K562 (cell line): ENCODE results near the gene STAB2. TPM values are rescaled to one million over a fixed set of nuclear protein-coding genes. Genes with fewer than 3 reads are reported as not detected.

Experiments used
- ATAC-seq: fragments of 200-7000 bp; cut with Tn5 transposase; 3 replicates; pipeline ENCODE4 v1.9.1; 2020; ENCODE audit warnings: moderate library complexity
- BruUV-seq: library from RNA; stranded (reverse); fragments of 400-500 nt; replicated peaks from 2 replicates; lab custom pipeline; 2021; lab: Mats Ljungman, UMichigan
- CTCF ChIA-PET: fragments of 300-600 bp; formaldehyde crosslinking; extraction: SDS; loops from one replicate; lab custom pipeline; 2021; ENCODE audit warnings: low intra/inter-chr PET ratio; lab: Yijun Ruan, JAX
- POLR2A ChIA-PET: fragments of 300-600, 350-650 bp; sonication (Branson Sonifier 250); formaldehyde crosslinking; extraction: SDS; loops from one replicate; lab custom pipeline; 2021; ENCODE audit warnings: antibody characterized with exemption, inconsistent platforms; lab: Yijun Ruan, JAX
- DNase-seq, 4 experiments: peaks; one replicate each; pipeline versions ENCODE4 v3.0.0 to v3.0.0-alpha.2; 2011 to 2018; ENCODE audit warnings: low spot score in 3 of 4, mixed read lengths in 3 of 4; ENCODE audit errors: extremely low read depth in 1 of 4
- FAIRE-seq: peaks from 2 replicates; lab custom pipeline; 2011; peaks lifted over from hg19 to GRCh38; lab: Jason Lieb, UNC
- H2AFZ ChIP-seq: 2 replicates; pipeline ENCODE4 v1.6.0; 2011; ENCODE audit warnings: low read depth, low read length, control low read depth, inconsistent platforms
- H3K27ac ChIP-seq: fragments of 200-600 bp; 3 replicates; pipeline ENCODE4 v1.8.0; 2011; ENCODE audit warnings: low read depth, mild to moderate bottlenecking, control low read depth, inconsistent platforms, low read length, moderate library complexity, mixed read lengths; ENCODE audit errors: extremely low read depth
- H3K27me3 ChIP-seq, 2 experiments: fragments of 300-600 bp in 1 of 2; 2 replicates in 1 of 2; 3 replicates in 1 of 2; pipeline versions ENCODE4 v1.6.0 to v1.8.0; 2011; ENCODE audit warnings: inconsistent platforms in 2 of 2, low read length in 2 of 2, mild to moderate bottlenecking in 1 of 2, mixed read lengths in 1 of 2, moderate library complexity in 1 of 2; ENCODE audit not compliant: control insufficient read depth in 2 of 2, insufficient read depth in 2 of 2
- H3K36me3 ChIP-seq: fragments of 300-600 bp; 3 replicates; pipeline ENCODE4 v1.8.0; 2011; ENCODE audit warnings: mild to moderate bottlenecking, low read length, inconsistent platforms; ENCODE audit not compliant: control insufficient read depth, insufficient read depth
- H3K4me1 ChIP-seq, 2 experiments: fragments of 200-600 bp in 1 of 2; replicated peaks in 1 of 2; 2 replicates in 1 of 2; 3 replicates in 1 of 2; pipeline versions ENCODE4 v1.5.1 to v1.8.0; 2011; ENCODE audit warnings: inconsistent platforms in 2 of 2, low read length in 2 of 2, mild to moderate bottlenecking in 1 of 2, mixed read lengths in 1 of 2, moderate library complexity in 1 of 2; ENCODE audit not compliant: control insufficient read depth in 2 of 2, insufficient read depth in 2 of 2
- H3K4me2 ChIP-seq: 2 replicates; pipeline ENCODE4 v1.6.1; 2011; ENCODE audit warnings: low read length, control low read depth, inconsistent platforms, mixed read lengths; ENCODE audit not compliant: insufficient read depth
- H3K4me3 ChIP-seq: fragments of 200-600 bp; sonication (generic), shearing (Covaris generic); 2 replicates; pipeline ENCODE4 v1.5.1; 2016; ENCODE audit warnings: control low read depth, inconsistent platforms
- H3K79me2 ChIP-seq: fragments of 200-600 bp; 3 replicates; pipeline ENCODE4 v1.8.0; 2011; ENCODE audit warnings: low read length, inconsistent platforms; ENCODE audit not compliant: control insufficient read depth, insufficient read depth
- H3K9ac ChIP-seq, 2 experiments: 2 replicates each; pipeline versions ENCODE4 v1.6.0 to v1.6.1; 2011; ENCODE audit warnings: low read depth in 2 of 2, low read length in 2 of 2, control low read depth in 1 of 2, inconsistent platforms in 1 of 2, mild to moderate bottlenecking in 1 of 2, mixed read lengths in 1 of 2; ENCODE audit not compliant: insufficient read depth in 1 of 2
- H3K9me1 ChIP-seq: one replicate; pipeline ENCODE4 v1.6.0; 2011; ENCODE audit warnings: inconsistent platforms, mild to moderate bottlenecking, low read length, moderate library complexity; ENCODE audit not compliant: control insufficient read depth, insufficient read depth
- H3K9me3 ChIP-seq: replicated peaks from 2 replicates; pipeline ENCODE4 v1.5.1; 2011; ENCODE audit warnings: low read depth, low read length, inconsistent platforms; ENCODE audit not compliant: control insufficient read depth, insufficient read depth
- H4K20me1 ChIP-seq: replicated peaks from 2 replicates; pipeline ENCODE4 v1.6.1; 2011; ENCODE audit warnings: low read length, inconsistent platforms, mixed read lengths; ENCODE audit not compliant: control insufficient read depth, insufficient read depth
- AFF1 ChIP-seq, 2 experiments: fragments of 450-650 bp; IDR thresholded peaks; 2 replicates each; pipeline ENCODE4 v1.6.1; 2018; ENCODE audit warnings: mild to moderate bottlenecking in 2 of 2, low read depth in 1 of 2; ENCODE audit not compliant: partially characterized antibody in 2 of 2
- C11orf30 ChIP-seq: fragments of 450-650 bp; IDR thresholded peaks from 2 replicates; pipeline ENCODE4 v1.6.1; 2016; ENCODE audit warnings: low read depth, mild to moderate bottlenecking
- CTBP1 ChIP-seq: fragments of 450-650 bp; IDR thresholded peaks from 2 replicates; pipeline ENCODE4 v1.6.1; 2016; ENCODE audit warnings: borderline replicate concordance
- CTCF ChIP-seq, 3 experiments: IDR thresholded peaks in 2 of 3; conservative IDR thresholded peaks in 1 of 3; 2 replicates each; pipeline ENCODE4 v1.5.1; 2011 to 2012; ENCODE audit warnings: low read length in 3 of 3, mild to moderate bottlenecking in 3 of 3, control low read depth in 2 of 3, improper control_type of control experiment in 1 of 3, inconsistent platforms in 1 of 3, low read depth in 1 of 3, mixed read lengths in 1 of 3, moderate library complexity in 1 of 3; ENCODE audit not compliant: insufficient read depth in 2 of 3
- ESRRB ChIP-seq: fragments of 250-450 bp; sonication (Bioruptor Pico); IDR thresholded peaks from 2 replicates; pipeline ENCODE4 v1.5.0; 2020; ENCODE audit warnings: mild to moderate bottlenecking, moderate library complexity, borderline replicate concordance
- ETS2 ChIP-seq: IDR thresholded peaks from 2 replicates; pipeline ENCODE4 v1.6.1; 2016; ENCODE audit warnings: borderline replicate concordance, missing genetic modification characterization, mild to moderate bottlenecking, moderate library complexity, missing compliant biosample characterization; ENCODE audit not compliant: poor library complexity, severe bottlenecking
- HMBOX1 ChIP-seq: sonication (generic); IDR thresholded peaks from 2 replicates; pipeline ENCODE4 v1.6.1; 2016
- MAFG ChIP-seq: fragments of 450-650 bp; conservative IDR thresholded peaks from 2 replicates; pipeline ENCODE4 v1.6.1; 2016; ENCODE audit warnings: missing genetic modification characterization, missing compliant biosample characterization
- NFE2 ChIP-seq: IDR thresholded peaks from 2 replicates; pipeline ENCODE4 v1.6.1; 2014; ENCODE audit warnings: antibody characterized with exemption, low read depth
- NFXL1 ChIP-seq: fragments of 450-650 bp; formaldehyde crosslinking; IDR thresholded peaks from 2 replicates; pipeline ENCODE4 v1.4.0; 2021; ENCODE audit warnings: mild to moderate bottlenecking
- RAD21 ChIP-seq, 2 experiments: fragments of 250-450 bp in 1 of 2; fragments of 450-650 bp in 1 of 2; sonication (Bioruptor Pico) in 1 of 2; formaldehyde crosslinking in 1 of 2; IDR thresholded peaks in 1 of 2; conservative IDR thresholded peaks in 1 of 2; 2 replicates each; pipeline versions ENCODE4 v1.4.0 to v1.8.0; 2020 to 2022; ENCODE audit warnings: mild to moderate bottlenecking in 2 of 2, moderate library complexity in 1 of 2
- SRF ChIP-seq, 2 experiments: fragments of 250-450, 450-650 bp in 1 of 2; sonication (Bioruptor Pico) in 1 of 2; sonication (generic) in 1 of 2; formaldehyde crosslinking; IDR thresholded peaks; 2 replicates each; pipeline versions ENCODE4 v1.5.0 to v1.5.1; 2020 to 2022; ENCODE audit warnings: mild to moderate bottlenecking in 1 of 2, missing genetic modification reagents in 1 of 2
- ZNF408 ChIP-seq: fragments of 250-450 bp; sonication (Bioruptor Pico); IDR thresholded peaks from 2 replicates; pipeline ENCODE4 v1.4.0; 2020; ENCODE audit warnings: low read depth, mild to moderate bottlenecking, moderate library complexity
- WGBS: fragments of 100-300 bp; shearing (Covaris generic); methylation state at CpG from one replicate; pipeline ENCODE4 v1.1.6; 2016; ENCODE audit warnings: low coverage, mixed read lengths; ENCODE audit not compliant: insufficient coverage; ENCODE audit errors: missing lambda C conversion rate; 5-methylcytosine and 5-hydroxymethylcytosine counted together
- in situ Hi-C: fragments of 300-500 bp; cut with MboI; formaldehyde crosslinking; loops from 4 replicates; pipeline ENCODE4 v1.15.0; 2018; ENCODE audit warnings: inconsistent platforms, mixed read lengths
- intact Hi-C: fragments of 100-400 bp; cut with micrococcal nuclease; formaldehyde crosslinking; loops from 2 replicates; pipeline ENCODE4 v1.14.2; 2022
- polyA plus RNA-seq, 8 experiments: library from polyadenylated mRNA; depleted of rRNA in 4 of 8; stranded (reverse) in 5 of 8; unstranded in 3 of 8; fragments of >200 nt; fragmentation: Nextera tagmentation in 2 of 8; fragmentation: Illumina TruSeq in 1 of 8; extraction: Ambion mirVana in 2 of 8; extraction: Trizol in 1 of 8; gene quantifications; 2 replicates each; pipeline versions ENCODE4 v1.2.1 to v1.2.3, GENCODE V29; 2011 to 2014; ENCODE audit warnings: inconsistent platforms in 1 of 8, missing spikeins in 1 of 8
- total RNA-seq, 7 experiments: library from RNA; depleted of rRNA in 6 of 7; stranded (reverse); fragments of >200 nt in 6 of 7; fragmentation: Illumina TruSeq in 2 of 7; extraction: Trizol in 2 of 7; gene quantifications; 2 replicates each; pipeline versions ENCODE4 v1.2.1 to v1.2.3, GENCODE V29; 2011 to 2021; ENCODE audit warnings: low replicate concordance in 1 of 7

Gene STAB2
- total and polyA plus RNA-seq, 9 of the 15 experiments (the other 6 are each of a cell fraction or from before 2014, with no cell fraction given) = 0.10 TPM; not detected in 8

- in situ Hi-C loops = no loop called here
- WGBS = 0% methylated on average over 2 of the region's 2 CpGs
- FAIRE-seq (peak; percentile 75), DNase-seq (peak in 2 of 4 experiments; percentile 31 to 43), ATAC-seq (peak; percentile 85)
- Histone ChIP-seq H3K9me3 (no peaks in the 10 kb centered on the region), H3K27me3 (peaks cover 4 to 14% of the 10 kb centered on the region in 2 experiments), H3K79me2 (no peaks in the 10 kb centered on the region), H3K4me1 (no peaks in the 10 kb centered on the region), H3K27ac (no peak overlapping the region), H2AFZ (no peak overlapping the region), H3K36me3 (no peaks in the 10 kb centered on the region), H3K9me1 (no peaks in the 10 kb centered on the region), H4K20me1 (no peaks in the 10 kb centered on the region), H3K9ac (no peak overlapping the region), H3K4me2 (no peak overlapping the region), H3K4me3 (no peak overlapping the region)
- POLR2A ChIA-PET = no interaction called here
- intact Hi-C loops = no loop called here
- TF ChIP-seq CTBP1 = no peak
- peak in 1 of 2 experiments; percentile 50 for TF ChIP-seq AFF1 (IDR thresholded peaks at IDR 0.05; ENCODE audit: low read depth in 1 of 2, partially characterized antibody in 2 of 2)
- peak in 1 of 2 experiments; percentile 26; a peak in 1 of 4 replicates for TF ChIP-seq RAD21 (CRISPR knock-in tag; conservative IDR thresholded peaks at IDR 0.05 in 1 of 2, IDR thresholded peaks at IDR 0.05 in 1 of 2)
- no peak for TF ChIP-seq ETS2 (tag)
- TF ChIP-seq ESRRB = no peak
- TF ChIP-seq ZNF408 = no peak
- TF ChIP-seq HMBOX1 = no peak
- TF ChIP-seq C11orf30 = 0 out of 2 replicates have a peak, but pooled peaks have one; percentile 5
- TF ChIP-seq MAFG (tag) = 0 out of 2 replicates have a peak, but pooled peaks have one; percentile 41
- TF ChIP-seq NFXL1 (CRISPR knock-in tag) = no peak
- peak; percentile 35 to 50 (median 43); a peak in 4 of 6 replicates for TF ChIP-seq CTCF (IDR thresholded peaks at IDR 0.05 in 2 of 3, conservative IDR thresholded peaks at IDR 0.05 in 1 of 3; ENCODE audit: insufficient read depth in 2 of 3, low read depth in 1 of 3, low read length in 3 of 3)
- TF ChIP-seq NFE2 = peak; percentile 64; the same call in 1 of the 2 replicates
- no peak for TF ChIP-seq SRF (CRISPR knock-in tag; IDR thresholded peaks at IDR 0.05)
- BruUV-seq = no TSS peak
- CTCF ChIA-PET = no interaction called here
Observed at GRCh38 chr12:103705927-103706326, 118.9 kb downstream of the STAB2 start.
